HG03442 (cell line): ENCODE results near the gene VEZT.
"Not testable (repeated sequence)": the region's sequence is repeated elsewhere in the genome, so short reads cannot be mapped to it uniquely, and the experiment has no call there.

Experiments
- ATAC-seq: cut with Tn5 transposase; IDR thresholded peaks from one replicate; pipeline ENCODE4 v1.9.1; 2021; ENCODE audit warnings: mild to moderate bottlenecking, moderate library complexity; ENCODE audit not compliant: unreplicated experiment

The VEZT gene

DNA sequence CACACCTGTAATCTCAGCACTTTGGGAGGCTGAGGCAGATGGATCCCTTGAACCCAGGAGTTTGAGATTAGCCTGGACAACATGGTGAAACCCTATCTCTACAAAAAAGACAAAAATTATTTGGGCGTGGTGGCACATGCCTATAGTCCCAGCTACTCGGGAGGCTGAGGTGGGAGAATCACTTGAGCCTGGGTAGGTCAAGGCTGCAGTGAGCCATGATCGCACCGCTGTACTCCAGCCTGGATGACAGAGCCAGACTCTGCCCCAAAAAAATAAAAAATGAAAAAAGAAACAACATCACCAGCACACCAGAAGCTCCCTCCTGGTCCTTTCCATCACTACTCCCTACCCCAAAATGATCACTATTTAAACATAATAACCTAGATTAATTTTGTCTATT lies 2.6 kb downstream of the VEZT start:
- ATAC-seq: no peak

DNA sequence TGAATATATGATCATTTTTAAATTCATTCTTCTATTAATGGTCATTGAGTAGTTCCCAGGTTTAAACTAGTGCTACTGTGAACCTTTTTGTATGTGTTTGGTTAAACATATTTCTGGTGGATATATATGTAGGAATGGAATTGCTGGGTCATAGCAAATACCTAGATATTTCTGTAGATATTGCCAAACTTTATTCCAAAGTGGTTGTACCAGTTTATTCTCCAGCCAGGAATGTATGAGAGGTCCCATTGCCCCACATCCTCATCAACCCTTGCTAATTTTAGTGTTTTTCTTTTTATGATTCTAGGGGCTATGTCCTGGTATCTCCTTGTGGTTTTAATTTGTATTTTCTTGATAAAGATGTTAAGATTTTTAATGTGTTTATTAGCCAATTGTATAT lies 3.1 kb downstream of the VEZT start:
- no peak for ATAC-seq

DNA sequence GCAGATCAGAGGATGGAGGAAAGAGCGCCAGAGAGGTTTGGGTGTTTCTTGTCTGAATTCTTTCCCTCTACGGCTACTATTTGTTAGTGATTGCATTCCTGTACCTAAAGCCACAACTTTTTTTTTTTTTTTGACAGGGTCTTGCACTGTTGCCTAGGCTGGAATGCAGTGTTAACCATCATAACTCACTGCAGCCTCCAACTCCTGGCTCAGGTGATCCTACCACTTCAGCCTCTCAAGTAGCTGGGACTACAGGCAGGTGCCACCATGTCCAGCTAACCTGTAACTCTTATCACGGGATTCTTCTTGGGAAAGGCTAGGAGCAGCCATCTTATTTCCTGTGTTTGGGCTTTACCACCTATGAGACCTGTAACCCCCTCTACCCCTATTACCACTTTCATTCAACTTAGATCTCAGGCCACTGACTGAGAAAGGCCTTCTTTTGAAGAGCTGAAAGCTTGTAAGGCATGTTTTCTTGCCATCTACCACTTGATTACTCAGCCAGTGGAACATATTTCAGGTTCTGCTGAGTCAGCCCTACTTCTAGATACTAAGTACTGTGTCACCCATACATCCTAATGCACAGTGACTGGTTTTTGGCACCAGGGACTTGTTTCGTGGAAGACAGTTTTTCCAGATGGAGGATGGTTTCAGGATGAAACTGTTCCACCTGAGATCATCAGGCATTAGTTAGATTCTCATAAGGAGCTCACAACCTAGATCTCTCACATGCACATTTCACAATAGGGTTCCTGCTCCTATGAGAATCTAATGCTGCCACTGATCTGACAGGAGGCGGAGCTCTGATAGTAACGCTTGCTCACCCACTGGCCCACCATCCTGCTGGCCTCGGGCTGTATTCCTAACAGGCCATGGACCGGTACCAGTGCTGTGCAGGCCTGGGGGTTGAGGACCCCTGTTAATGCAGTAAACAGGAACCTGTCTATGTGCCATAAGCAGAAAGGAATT lies 6.9 kb downstream of the VEZT start:
- no peak for ATAC-seq

DNA sequence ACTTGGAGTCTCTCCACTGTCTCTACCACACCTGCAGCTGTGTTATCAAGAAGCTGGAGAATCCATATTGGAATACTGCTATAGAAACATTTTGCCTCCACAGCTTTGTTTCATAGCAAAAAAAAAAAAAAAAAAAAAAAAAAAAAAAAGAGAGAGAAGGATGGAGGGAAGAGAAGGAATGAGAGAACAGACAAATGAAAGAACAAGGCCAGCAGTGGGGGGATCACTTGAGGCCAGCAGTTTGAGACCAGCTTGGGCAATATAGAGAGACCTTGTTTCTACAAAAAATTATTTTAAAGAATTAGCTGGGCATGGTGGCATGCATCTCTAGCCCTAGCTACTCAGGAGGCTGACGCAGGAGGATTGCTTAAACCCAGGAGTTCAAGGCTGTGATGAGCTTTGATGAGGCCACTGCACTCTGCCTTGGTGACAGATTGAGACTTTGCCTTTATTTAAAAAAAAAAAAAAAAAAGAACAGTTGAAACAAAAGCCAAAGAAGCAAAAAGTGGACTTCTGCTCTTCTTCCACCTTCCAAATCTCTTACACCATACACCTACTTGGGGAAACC lies 8.1 kb downstream of the VEZT start:
- ATAC-seq: no peak

DNA sequence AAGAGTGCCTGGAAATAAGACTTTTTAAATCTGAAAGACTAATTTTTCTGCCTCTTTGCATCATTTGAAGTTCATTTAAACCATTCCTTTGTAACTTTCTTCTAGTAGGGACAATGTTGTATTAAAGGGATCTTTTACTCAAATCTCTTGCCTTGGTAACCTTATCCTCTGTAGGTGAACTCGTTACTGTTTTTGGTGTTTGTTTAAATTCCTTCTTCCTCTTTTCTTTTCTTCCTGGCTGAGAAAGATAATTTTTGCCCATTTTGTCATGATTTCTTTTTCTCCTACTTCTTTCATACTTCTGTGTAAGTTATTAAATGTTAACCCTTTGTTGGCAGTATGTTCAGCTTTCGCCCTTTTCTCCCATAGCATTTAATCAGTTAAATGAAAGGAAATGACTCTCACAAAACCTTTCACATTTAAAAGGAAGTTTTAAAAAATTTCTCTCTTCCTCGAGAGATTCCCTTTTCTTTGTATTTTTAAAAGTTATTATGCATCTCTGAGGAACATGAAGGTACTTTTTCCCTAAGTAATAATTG lies 10.3 kb downstream of the VEZT start:
- ATAC-seq: no peak

DNA sequence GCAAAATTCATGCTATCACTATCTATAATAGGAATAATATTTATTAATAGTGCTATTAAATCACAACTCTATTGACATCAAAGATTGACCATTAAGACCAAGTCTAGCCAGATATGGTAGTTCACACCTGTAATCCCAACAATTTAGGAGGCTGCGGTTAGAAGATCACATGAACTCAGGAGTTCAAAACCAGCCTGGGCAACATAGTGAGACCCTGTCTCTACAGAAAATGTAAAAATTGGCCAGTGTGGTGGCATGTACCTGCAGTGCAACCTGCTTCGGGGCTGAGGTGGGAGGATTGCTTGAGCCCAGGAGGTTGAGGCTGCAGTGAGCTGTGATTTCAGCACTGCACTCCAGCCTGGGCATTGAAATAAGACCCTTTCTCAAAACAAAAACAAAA lies 11.0 kb downstream of the VEZT start:
- no peak for ATAC-seq

DNA sequence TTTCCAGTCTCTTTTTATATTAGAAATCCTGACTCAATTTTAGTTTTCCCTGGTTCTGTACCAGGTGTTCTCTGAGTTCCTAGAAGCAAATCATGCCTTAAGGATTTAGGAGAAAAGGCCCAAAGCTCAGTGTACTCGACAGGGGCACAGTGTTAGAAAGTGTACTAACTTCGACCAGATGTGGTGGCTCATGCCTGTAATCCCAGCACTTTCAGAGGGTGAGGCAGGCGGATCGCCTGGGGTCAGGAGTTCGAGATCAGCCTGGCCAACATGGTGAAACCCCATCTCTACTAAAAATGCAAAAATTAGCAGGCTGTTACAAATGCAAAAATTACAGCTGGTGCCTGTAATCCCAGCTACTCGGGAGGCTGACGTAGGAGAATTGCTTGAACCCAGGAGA lies 12.0 kb downstream of the VEZT start:
- no peak for ATAC-seq

DNA sequence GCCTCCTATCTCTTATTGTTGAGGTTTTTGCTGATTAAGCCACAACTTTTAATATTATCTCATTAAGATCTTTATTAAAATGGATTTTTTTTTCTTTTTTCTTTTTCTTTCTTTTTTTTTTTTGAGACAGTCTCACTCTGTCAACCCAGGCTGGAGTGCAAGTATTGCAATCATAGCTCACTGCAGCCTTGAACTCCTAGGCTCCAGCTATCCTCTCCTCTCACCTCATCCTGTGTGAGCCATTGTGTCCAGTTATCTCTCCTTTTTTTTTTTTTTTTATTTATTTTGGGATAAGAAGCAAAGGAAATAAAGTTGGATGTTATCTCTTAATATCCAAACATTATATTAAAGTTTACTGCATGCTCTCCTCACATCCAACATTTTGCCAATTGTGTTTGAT lies 12.7 kb downstream of the VEZT start:
- ATAC-seq: no peak

DNA sequence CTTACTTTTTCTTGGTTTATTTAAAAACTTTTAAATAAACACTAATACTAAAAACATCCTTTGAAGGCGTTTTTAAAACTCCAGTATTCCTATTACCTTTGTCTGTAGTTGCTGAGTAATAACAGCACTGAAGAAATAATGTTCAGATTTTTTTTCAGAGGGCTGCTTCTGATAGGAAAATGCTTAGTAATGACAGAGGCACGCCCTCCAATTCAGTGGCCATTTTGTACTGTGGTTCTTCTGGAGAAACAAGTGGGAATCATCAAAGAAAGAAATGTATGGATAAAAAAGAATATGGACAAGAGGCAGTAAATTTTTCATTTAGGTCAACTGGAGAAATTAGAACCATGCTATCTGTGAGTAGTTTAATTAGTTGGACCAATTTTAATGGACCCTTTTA lies 13.6 kb downstream of the VEZT start:
- no peak for ATAC-seq

DNA sequence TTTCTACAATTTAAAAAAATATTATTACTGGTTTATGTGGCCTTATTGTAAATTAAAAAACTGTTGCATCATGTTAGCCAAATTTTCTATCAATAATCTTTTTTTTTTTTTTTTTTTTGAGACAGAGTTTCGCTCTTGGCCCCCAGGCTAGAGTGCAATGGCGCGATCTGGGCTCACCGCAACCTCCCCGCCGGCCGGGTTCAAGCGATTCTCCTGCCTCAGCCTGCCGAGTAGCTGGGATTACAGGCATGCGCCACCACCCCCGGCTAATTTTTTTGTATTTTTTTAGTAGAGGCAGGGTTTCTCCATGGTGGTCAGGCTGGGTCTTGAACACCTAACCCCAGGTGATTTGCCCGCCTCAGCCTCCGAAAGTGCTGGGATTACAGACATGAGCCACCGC lies 16.6 kb downstream of the VEZT start:
- not testable (repeated sequence) for ATAC-seq

DNA sequence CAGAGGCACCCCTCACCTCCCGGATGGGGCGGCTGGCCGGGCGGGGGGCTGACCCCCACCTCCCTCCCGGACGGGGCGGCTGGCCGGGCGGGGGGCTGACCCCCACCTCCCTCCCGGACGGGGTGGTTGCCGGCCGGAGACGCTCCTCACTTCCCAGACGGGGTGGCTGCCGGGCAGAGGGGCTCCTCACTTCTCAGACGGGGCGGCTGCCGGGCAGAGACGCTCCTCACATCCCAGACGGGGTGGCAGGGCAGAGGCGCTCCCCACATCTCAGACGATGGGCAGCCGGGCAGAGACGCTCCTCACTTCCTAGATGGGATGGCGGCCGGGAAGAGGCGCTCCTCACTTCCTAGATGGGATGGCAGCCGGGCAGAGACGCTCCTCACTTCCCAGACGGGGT lies 18.0 kb downstream of the VEZT start:
- ATAC-seq: not testable (repeated sequence)

DNA sequence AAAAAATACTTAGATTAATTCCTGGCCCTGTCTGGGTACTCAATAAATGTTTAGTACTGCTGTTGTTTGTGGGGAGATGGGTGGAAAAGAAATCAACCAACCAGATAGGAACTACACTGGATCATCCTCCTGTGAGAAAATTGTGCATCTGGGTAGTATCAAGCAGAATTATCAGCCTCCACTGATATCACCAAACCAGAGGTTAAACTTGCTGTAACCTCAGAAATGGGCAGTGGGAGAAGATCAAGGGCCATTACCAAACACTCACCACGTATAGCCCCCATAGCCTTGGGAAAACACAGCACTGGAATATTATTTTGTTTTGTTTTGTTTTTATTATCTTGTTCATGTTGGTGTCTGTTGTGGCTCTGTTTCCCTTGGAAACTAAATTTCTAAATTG lies 19.7 kb downstream of the VEZT start:
- no peak for ATAC-seq

DNA sequence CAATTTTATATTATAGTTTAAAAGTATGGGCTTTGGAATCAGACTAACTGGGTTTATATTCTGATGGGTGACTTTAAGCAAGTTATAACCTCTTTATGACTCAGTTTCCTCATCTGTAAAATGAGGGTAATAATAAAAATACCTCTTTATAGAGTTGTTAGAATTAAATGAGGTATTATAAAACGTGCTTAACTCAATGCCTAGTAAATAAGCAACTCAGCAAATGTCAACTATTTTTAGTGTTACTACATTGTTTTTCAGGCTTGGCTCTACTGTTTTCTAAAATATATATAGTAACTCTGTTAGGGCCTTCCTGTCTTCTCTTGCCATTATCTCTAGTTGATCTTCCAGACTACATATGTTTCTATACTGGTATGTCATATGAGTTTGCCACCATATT lies 20.5 kb downstream of the VEZT start:
- no peak for ATAC-seq

DNA sequence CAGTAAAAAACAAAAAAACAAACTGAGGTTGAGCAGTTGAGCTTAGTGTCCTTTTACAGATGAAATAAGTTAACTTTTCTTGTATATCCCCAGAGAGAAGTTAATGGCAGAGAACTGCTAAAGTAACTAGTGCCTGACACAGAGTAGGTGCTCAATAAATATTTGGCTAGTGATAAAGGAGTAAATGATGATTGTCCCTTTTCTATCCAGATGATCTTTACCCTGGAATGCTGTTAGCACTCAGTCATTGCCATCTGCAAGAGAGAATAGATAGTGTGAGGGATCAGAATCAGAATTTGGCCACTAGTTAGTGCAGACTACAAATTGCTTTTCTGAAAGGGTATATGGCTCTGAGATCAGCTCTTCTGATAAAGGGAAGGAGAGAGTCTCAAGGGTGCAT lies 21.6 kb downstream of the VEZT start:
- ATAC-seq: no peak

DNA sequence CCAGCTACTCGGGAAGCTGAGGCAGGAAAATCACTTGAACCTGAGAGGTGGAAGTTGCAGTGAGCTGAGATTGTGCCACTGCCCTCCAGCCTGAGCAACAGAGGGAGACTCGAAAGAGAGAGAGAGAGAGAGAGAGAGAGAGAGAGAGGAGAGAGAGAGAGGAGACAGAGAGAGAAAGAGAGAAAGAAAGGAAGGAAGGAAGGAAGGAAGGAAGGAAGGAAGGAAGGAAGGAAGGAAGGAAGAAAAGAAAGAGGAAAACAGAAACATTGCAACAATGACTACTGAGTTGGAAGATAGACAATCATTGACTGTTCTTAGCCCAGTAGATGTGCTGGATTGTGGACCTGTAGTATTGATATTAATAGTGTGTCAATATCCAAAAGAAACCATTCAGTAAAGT lies 22.2 kb downstream of the VEZT start:
- not testable (repeated sequence) for ATAC-seq

DNA sequence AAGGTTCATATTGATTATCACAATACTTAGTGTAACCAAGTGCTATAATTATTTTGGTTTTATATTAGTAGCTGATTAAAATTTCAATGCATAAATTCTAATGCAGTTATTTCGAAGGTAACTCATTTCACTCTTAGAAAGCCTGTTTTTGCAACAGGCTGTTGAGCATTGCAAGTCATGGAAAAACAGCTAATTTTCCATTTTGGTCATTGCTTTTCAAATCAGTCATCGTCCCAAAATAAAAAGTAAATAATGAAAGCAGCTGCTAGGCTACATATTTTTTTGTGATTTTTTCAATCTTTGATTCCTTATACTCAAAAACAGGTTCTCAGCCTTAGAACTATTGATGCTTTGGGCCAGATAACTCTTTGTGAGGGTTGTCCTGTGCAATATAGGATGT lies 22.9 kb downstream of the VEZT start:
- no peak for ATAC-seq

DNA sequence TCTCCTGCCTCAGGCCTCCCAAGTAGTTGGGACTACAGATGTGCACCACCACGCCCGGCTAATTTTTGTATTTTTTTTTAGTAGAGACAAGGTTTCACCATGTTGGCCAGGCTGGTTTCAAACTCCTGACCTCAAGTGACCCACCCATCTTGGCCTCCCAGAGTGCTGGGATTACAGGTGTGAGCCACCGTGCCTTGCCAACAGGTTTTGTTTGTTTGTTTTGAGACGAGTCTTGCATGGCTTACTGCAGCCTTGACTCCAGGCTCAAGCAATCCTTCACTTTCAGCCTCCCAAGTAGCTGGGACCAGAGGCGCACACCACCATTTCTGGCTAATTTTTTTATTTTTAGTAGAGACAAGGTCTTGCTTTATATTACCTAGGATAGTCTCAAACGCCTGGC lies 23.5 kb downstream of the VEZT start:
- not testable (repeated sequence) for ATAC-seq

DNA sequence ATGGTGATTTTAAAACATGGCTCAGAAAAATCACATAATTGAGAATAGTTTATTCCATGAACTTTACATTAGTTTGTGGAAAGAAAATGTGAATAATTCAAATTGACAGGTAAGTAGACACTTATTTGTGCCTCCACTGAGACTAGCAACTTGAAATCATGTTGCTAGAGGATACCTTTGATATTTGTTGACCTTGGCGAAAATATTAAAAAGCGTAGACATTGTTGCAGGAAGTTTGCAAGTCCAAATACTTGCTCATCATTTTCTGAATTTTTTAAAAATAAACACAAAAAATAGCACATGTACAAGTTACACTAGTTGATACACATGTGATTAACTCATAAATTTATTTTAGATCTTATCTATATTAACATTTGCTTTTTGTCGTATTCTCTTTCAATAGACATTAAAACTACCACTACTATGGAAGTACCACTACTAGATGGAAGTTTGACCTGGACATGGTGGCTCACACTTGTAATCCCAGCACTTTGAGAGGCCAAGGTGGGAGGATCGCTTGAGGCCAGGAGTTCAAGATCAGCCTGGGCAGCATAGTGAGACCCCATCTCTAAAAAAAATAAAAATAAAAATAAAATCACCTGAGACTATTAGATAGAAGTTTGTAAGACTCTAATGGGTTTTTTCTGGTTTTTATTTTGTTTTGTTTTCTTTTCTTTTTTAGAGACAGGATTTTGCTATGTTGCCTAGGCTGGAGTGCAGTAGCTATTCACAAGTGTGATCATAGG lies 24.3 kb downstream of the VEZT start:
- ATAC-seq: no peak

DNA sequence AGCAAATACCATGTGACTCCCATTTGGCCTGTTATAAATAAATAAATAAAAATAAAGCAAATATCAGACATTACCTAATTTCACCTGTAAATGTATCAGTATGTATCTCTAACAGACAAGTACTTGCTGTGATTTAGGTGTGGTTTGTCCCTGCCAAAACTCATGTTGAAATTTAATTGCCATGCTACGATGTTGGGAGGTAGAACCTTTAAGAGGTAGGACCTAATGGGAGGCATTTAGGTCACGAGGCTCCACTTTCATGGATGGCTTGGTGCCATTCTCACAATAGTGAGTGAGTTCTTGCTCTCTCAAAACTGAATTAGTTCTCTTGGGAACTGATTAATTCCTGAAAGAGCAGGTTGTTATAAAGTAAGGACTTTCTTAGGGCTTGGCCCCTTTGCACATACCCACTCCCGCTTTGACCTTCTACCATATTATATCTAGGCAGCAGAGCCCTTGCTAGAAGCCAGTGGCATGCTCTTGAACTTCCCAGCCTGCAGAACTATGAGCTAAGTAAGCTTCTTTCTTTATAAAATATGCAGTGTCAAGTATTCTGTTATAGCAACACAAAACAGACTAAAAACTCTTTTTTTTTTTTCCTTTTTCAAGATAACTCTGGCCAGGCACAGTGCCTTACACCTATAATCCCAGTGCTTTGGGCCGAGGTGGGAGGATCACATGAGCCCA lies 26.0 kb downstream of the VEZT start:
- no peak for ATAC-seq

DNA sequence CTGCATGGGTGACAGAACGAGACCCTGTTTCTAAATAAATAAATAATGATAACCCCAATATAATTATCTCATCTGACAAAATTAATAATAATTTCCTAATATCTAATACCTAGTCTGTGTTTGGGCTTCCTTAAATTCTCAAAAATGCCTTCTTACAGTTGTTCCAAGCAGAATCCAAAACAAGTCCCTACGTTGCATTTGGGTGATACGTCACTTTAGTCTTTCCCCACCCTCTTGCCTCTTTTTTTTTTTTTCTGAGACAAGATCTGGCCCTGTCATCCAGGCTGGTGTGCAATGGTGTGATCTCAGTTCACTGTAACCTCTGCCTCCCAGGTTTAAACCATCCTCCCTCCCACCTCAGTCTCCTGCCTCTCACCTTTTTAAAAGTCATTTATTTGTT lies 26.7 kb downstream of the VEZT start:
- ATAC-seq: no peak

DNA sequence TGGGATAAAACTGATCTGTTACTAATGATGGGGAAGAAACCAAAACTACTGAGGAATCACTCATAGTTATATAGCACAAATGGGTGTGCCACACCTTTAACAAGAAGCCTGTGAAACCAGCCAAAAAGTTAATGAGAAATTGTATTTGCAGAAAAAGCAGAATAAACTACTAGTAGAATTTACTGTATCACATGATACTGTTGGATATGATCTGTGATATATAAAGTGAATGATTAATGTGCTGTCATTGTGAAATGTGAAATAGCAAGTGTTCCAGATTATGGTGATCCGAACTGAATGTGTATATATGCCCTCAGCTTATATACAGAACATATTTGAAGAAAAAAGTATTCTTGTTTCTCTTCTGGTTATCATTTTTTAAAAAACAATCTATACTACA lies 30.5 kb downstream of the VEZT start:
- ATAC-seq: no peak
